Measurements from ENCODE around the gene FGF9. TPM values are rescaled to one million over a fixed set of nuclear protein-coding genes. Genes with fewer than 3 reads are reported as not detected.

FGF9 gene
- total RNA-seq, 1 experiment from 2014 or later: 0.26 TPM

GRCh38 chr13:21741396-21741979, 70.6 kb downstream of the FGF9 start (continued):
- TF ChIP-seq IRF2 (CRISPR knock-in tag; IDR thresholded peaks at IDR 0.05; ENCODE audit: borderline replicate concordance, low read depth) (no peak), RELA (CRISPR knock-in tag; IDR thresholded peaks at IDR 0.05; ENCODE audit: borderline replicate concordance) (no peak), NR2C2 (CRISPR knock-in tag; IDR thresholded peaks at IDR 0.05) (no peak), PREB (CRISPR knock-in tag; IDR thresholded peaks at IDR 0.05; ENCODE audit: borderline replicate concordance) (no peak), TEAD1 (CRISPR knock-in tag; IDR thresholded peaks at IDR 0.05) (no peak), OVOL2 (CRISPR knock-in tag; IDR thresholded peaks at IDR 0.05; ENCODE audit: borderline replicate concordance) (no peak), STAT6 (CRISPR knock-in tag; conservative IDR thresholded peaks at IDR 0.05; ENCODE audit: low read depth) (no peak)

GRCh38 chr13:21742096-21742495, 71.2 kb downstream of the FGF9 start:
- H3K9me3 Mint-ChIP-seq: no peaks in the 10 kb centered on the region
- POLR2A ChIA-PET: no interaction called here
- TF ChIP-seq GABPB1 (CRISPR knock-in tag; IDR thresholded peaks at IDR 0.05): no peak
- no peak for TF ChIP-seq NR2C2 (CRISPR knock-in tag; IDR thresholded peaks at IDR 0.05)
- TF ChIP-seq NFE2L1 (CRISPR knock-in tag; IDR thresholded peaks at IDR 0.05): no peak
- no peak for TF ChIP-seq ERG (CRISPR knock-in tag; IDR thresholded peaks at IDR 0.05)
- no peak for TF ChIP-seq USF1 (CRISPR knock-in tag; IDR thresholded peaks at IDR 0.05)
- no peak for TF ChIP-seq PREB (CRISPR knock-in tag; IDR thresholded peaks at IDR 0.05; ENCODE audit: borderline replicate concordance)
- no peak for TF ChIP-seq HMGA2 (CRISPR knock-in tag; IDR thresholded peaks at IDR 0.05)
- TF ChIP-seq ZNF121 (CRISPR knock-in tag; IDR thresholded peaks at IDR 0.05): no peak
- no peak for TF ChIP-seq STAT6 (CRISPR knock-in tag; conservative IDR thresholded peaks at IDR 0.05; ENCODE audit: low read depth)
- no peak for TF ChIP-seq E2F1 (CRISPR knock-in tag; IDR thresholded peaks at IDR 0.05)
- TF ChIP-seq SP1 (CRISPR knock-in tag; conservative IDR thresholded peaks at IDR 0.05): no peak
- TF ChIP-seq CDX4 (CRISPR knock-in tag; IDR thresholded peaks at IDR 0.05; ENCODE audit: borderline replicate concordance): no peak
- no peak for TF ChIP-seq SMAD4 (CRISPR knock-in tag; IDR thresholded peaks at IDR 0.05)
- TF ChIP-seq ZBTB21 (CRISPR knock-in tag; IDR thresholded peaks at IDR 0.05; ENCODE audit: borderline replicate concordance): no peak
- TF ChIP-seq NR3C1 (CRISPR knock-in tag; conservative IDR thresholded peaks at IDR 0.05; ENCODE audit: low read depth): no peak
- DNase-seq (ENCODE audit: low spot score): no peak
- CTCF ChIA-PET: interaction anchor here (0.6 kb wide), 1 partner anchor 102 kb away, joined by 3 read pairs; no protein-coding TSS in a partner anchor
- no peak overlapping the region for H3K4me3 Mint-ChIP-seq
- no peak overlapping the region for H3K27ac Mint-ChIP-seq
- H3K4me1 Mint-ChIP-seq: no peaks in the 10 kb centered on the region; the same call in 1 of the 2 replicates
- ATAC-seq: no peak
- no peaks in the 10 kb centered on the region for H3K27me3 Mint-ChIP-seq (ENCODE audit: low read depth)
- H3K36me3 Mint-ChIP-seq: no peaks in the 10 kb centered on the region
